K562 treated with DMSO at 1 percent for 24 hours (cell line): Measurements from ENCODE around the gene AHSP. TPM values are rescaled to one million over a fixed set of nuclear protein-coding genes. Genes with fewer than 3 reads are reported as not detected.

ENCODE experiments used
- total RNA-seq: library from RNA; unstranded; fragments of 300-600 nt; gene quantifications from 2 replicates; pipeline ENCODE4 v1.2.3, GENCODE V29; 2022; ENCODE audit warnings: low read depth; ENCODE audit not compliant: insufficient read depth

AHSP gene
- total RNA-seq: 4.4 and 6.0 TPM in 2 replicates

GRCh38 chr16:31527734-31528274 is at the start of gene AHSP:
TSS of gene AHSP (plus strand) at chr16:31527900. CDS start at chr16:31528140, 240 bp downstream.

GRCh38 chr16:31483081-31483480 is 44.6 kb upstream of the AHSP start, which contains the start of gene SLC5A2:
TSS of gene SLC5A2 (plus strand) at chr16:31483123. CDS start at chr16:31483137, 14 bp downstream.

GRCh38 chr16:31507929-31508705 is 19.6 kb upstream of the AHSP start, which contains the start of gene RUSF1:
TSS of gene RUSF1 (minus strand) at chr16:31508391. CDS start at chr16:31508373, 18 bp downstream.

Other genes with a start within 250 kb of the AHSP start
- gene ITGAX, start 172.7 kb upstream of the AHSP start, total RNA-seq: 0.44 and 0.50 TPM in 2 replicates
- not detected in 2 replicates for gene ITGAD, start 134.6 kb upstream of the AHSP start, total RNA-seq
- gene COX6A2, start 99.5 kb upstream of the AHSP start, total RNA-seq: not detected in 2 replicates
- gene ZNF843, start 85.1 kb upstream of the AHSP start, total RNA-seq: 0.38 and 0.90 TPM in 2 replicates
- 26.2 and 26.9 TPM in 2 replicates for gene ARMC5, start 68.4 kb upstream of the AHSP start, total RNA-seq
- gene TGFB1I1, start 55.7 kb upstream of the AHSP start, total RNA-seq: 0.95 and 4.6 TPM in 2 replicates
- 3.9 and 4.9 TPM in 2 replicates for gene SLC5A2, start 44.8 kb upstream of the AHSP start, total RNA-seq
- 74.8 and 82.3 TPM in 2 replicates for gene RUSF1, start 19.5 kb upstream of the AHSP start, total RNA-seq